ENCODE data around the gene ZC3H18.

GRCh38 chr16:88645941-88646340 is 75.7 kb downstream of the ZC3H18 start:
- TF ChIP-seq CTCF (IDR thresholded peaks at IDR 0.05; ENCODE audit: low read depth, low read length, poor library complexity, severe bottlenecking) = no peak
- no peak for TF ChIP-seq EZH2phosphoT487 (IDR thresholded peaks at IDR 0.05; ENCODE audit: borderline replicate concordance, low read length)
